ENCODE results near the gene PFKFB4.
"Not testable (repeated sequence)": the region's sequence is repeated elsewhere in the genome, so short reads cannot be mapped to it uniquely, and the experiment has no call there.

The PFKFB4 gene

GRCh38 chr3:48501196-48501595, 55.4 kb downstream of the PFKFB4 start:
- TF ChIP-seq CTCF (IDR thresholded peaks at IDR 0.05; ENCODE audit: control insufficient read depth, extremely low read depth, insufficient read depth), result no peak
- no peak overlapping the region for H3K4me3 ChIP-seq (ENCODE audit: low read depth, low read length)
- no peak for DNase-seq (ENCODE audit: low read depth)

DNA sequence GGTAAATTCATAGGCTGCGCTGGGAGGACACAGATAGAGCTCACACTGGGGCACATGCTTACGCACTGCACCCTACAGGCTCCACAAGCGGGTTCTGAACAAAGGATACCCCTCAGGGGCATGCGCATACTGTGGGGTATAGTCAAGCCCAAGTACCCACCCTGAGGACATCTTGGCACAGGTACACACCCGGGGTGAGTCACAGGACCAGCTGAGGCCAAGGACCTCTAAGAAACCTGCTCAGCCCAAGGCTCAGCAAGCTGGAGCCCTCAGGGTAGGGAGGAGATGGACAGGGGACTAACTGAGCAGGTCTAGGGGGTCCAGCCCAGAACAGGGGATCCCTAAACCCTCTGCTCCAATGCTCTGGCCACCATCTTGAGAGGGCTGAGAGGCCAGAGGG, 55.9 kb downstream of the PFKFB4 start:
- H3K4me3 ChIP-seq (ENCODE audit: low read depth, low read length), result no peak overlapping the region
- TF ChIP-seq CTCF (IDR thresholded peaks at IDR 0.05; ENCODE audit: control insufficient read depth, extremely low read depth, insufficient read depth), result no peak
- DNase-seq (ENCODE audit: low read depth), result no peak

DNA sequence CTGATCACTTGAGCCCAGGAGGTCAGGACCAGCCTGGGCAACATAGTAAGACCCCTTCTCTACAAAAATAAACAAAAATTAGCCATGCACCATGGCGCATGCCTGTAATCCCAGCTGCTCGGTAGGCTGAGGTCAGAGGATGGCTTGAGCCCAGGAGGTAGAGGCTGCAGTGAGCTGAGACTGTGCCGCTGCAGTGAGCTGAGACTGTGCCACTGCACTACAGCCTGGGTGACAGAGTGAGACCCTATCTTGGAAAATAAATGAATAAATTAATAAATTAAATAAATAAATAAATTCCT, 63.5 kb downstream of the PFKFB4 start:
- H3K4me3 ChIP-seq (ENCODE audit: low read depth, low read length), result no peak overlapping the region
- DNase-seq (ENCODE audit: low read depth), result no peak
- TF ChIP-seq CTCF (IDR thresholded peaks at IDR 0.05; ENCODE audit: control insufficient read depth, extremely low read depth, insufficient read depth), result no peak

DNA sequence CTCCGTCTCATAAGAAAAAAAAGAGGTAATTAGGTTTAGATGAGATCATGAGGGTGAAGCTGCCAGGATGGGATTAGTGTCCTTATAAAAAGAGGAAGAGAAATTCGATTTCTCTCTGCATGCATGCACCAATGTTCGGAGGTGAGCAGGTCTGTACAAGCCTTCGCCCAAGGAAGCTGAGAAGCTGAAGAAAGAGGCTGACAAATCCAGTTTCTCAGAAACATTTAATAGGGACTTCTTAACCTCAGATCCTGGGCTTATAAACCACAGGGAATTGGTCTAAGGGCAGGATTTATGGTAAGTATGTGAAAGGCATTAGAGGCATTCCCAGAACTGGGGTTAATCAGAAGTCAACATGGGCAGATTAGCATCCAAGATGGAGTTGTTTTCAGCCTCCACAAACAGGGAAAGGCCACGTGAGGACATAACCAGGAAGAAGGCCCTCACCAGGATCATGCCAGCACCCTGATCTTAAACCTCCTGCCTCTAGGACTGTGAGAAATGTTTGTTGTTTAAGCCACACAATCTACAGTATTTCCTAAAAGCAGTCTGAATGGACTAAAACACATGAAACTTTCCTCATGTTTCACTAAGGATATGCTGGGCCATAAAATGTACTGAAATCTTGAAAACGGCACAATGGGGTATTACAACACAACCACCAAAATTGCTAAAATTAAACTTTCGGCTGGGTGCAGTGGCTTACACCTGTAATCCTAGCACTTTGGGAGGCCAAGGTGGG, 64.0 kb downstream of the PFKFB4 start:
- no peak overlapping the region for H3K4me3 ChIP-seq (ENCODE audit: low read depth, low read length)
- DNase-seq (ENCODE audit: low read depth), result no peak
- no peak for TF ChIP-seq CTCF (IDR thresholded peaks at IDR 0.05; ENCODE audit: control insufficient read depth, extremely low read depth, insufficient read depth)

DNA sequence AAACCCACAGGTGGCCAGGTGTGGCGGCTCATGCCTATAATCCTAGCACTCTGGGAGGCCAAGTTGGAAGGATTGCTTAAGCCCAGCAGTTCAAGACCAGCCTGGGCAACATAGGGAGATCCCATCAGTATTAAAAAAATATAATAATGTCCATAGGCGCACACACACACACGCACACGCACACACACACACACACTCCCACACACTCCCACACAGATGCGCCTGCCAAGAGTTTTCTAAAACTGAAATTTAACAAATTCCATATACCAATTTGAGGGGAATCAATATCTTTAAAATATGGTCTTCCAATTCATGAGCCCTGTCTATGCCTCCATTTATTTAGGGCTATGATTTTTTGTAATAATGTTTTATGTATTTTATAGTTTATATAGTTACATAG, 69.7 kb downstream of the PFKFB4 start:
- H3K4me3 ChIP-seq (ENCODE audit: low read depth, low read length), result no peak overlapping the region
- no peak for DNase-seq (ENCODE audit: low read depth)
- TF ChIP-seq CTCF (IDR thresholded peaks at IDR 0.05; ENCODE audit: control insufficient read depth, extremely low read depth, insufficient read depth), result no peak

DNA sequence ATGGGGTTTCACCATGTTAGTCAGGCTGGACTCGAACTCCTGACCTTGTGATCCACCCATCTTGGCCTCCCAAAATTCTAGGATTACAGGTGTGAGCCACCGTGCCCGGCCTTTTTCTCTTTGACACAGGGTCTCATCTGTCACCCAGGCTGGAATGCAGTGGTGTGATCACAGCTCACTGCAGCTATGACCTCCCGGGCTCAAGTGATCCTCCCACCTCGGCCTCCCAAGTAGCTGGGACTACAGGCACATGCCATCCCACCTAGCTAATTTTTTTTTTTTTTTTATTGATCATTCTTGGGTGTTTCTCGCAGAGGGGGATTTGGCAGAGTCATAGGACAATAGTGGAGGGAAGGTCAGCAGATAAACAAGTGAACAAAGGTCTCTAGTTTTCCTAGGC, 73.8 kb downstream of the PFKFB4 start:
- DNase-seq (ENCODE audit: low read depth); H3K4me3 ChIP-seq (ENCODE audit: low read depth, low read length): not testable (repeated sequence)

DNA sequence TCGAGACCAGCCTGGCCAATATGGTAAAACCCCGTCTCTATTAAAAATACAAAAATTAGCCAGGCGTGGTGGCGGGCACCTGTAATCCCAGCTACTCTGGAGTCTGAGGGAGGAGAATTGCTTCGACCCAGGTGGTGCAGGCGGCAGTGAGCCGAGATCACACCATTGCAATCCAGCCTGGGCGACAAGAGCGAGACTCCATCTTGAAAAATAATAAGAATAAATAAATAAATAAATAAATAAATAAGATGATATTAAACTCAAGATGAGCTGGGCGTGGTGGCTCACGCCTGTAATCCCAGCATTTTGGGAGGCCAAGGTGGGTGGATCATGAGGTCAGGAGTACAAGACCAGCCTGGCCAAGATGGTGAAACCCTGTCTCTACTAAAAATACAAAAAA, 75.7 kb downstream of the PFKFB4 start:
- not testable (repeated sequence) for H3K4me3 ChIP-seq (ENCODE audit: low read depth, low read length); DNase-seq (ENCODE audit: low read depth)

DNA sequence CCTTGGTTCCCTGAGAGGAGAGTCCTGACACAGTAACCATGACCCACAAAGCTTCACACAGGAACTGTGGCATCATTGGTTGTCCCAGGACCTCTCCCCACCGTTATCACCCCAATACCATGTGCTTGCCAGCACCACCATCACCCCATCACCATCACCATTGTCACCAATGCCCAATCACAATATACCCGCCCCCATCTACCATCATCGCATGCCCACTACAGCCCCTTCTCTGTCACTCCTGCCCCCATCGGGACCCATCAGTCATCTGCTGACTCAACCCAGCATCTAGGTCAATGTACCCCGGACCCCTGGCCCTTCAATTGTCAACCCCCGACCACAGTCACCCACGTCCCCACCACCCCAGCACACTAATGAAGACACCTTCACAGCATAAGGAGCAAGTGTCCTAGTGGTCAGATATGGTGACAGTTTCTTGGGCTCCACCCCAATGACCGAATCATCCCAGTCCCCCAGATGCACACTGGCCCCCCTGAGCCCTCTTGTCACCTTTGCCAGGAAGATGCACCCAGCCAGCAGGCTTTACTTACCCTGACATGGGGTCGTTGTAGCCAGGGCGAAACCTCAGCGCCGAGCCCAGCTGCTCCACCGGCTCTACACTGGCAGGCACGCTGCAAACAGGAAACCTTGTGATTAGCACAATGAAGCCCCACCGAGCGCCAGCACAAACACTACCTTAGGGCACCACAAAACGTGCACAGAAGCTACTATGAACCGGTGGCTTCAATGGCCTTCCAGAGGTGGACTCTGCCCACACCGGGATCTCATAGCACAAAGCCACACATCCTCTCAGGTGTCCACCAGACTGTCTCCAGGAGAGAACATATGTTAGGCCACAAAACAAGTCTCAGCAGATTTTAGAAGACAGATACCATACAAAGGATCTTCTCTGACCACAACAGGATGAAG, 77.7 kb downstream of the PFKFB4 start:
- TF ChIP-seq CTCF (IDR thresholded peaks at IDR 0.05; ENCODE audit: control insufficient read depth, extremely low read depth, insufficient read depth), result no peak
- DNase-seq (ENCODE audit: low read depth), result no peak
- H3K4me3 ChIP-seq (ENCODE audit: low read depth, low read length), result no peak overlapping the region
